ENCODE results near the gene COTL1. TPM values are rescaled to one million over a fixed set of nuclear protein-coding genes. Genes with fewer than 3 reads are reported as not detected.

Gene COTL1
- total and polyA plus RNA-seq, 4 donors, result 62.4 to 223 (median 142) TPM

DNA sequence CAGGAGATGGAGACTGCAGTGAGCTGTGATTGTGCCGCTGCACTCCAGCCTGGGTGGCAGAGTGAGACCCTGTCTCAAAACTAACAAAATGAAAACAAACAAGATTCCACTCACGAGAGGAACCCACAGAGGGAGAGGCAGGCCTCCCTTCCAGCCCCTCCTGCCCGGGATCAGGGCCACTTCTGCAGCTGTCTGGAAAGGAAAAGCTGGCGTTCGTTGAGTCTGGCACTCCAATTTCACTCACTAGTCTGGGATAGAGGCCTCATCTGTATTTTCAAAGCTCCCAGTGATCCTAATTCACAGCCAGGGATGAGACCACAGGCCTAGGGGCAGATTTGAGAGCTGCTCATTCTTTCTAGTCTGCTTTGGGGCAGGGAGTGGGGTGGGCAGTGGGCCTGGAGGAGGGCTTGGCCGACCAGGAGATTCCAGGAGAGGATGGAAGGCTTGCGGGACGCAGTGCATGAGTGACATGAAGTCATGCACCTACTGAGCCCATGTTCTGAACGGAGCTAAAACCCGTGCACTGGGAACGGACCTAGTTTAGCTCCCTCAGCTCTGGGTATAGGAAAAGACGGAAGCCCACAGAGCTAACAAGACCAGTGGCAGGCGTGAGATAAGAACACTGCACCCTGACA is 54.0 kb downstream of the COTL1 start:
- TF ChIP-seq, protein P1, sequence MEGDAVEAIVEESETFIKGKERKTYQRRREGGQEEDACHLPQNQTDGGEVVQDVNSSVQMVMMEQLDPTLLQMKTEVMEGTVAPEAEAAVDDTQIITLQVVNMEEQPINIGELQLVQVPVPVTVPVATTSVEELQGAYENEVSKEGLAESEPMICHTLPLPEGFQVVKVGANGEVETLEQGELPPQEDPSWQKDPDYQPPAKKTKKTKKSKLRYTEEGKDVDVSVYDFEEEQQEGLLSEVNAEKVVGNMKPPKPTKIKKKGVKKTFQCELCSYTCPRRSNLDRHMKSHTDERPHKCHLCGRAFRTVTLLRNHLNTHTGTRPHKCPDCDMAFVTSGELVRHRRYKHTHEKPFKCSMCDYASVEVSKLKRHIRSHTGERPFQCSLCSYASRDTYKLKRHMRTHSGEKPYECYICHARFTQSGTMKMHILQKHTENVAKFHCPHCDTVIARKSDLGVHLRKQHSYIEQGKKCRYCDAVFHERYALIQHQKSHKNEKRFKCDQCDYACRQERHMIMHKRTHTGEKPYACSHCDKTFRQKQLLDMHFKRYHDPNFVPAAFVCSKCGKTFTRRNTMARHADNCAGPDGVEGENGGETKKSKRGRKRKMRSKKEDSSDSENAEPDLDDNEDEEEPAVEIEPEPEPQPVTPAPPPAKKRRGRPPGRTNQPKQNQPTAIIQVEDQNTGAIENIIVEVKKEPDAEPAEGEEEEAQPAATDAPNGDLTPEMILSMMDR (IDR thresholded peaks at IDR 0.05; ENCODE audit: control extremely low read depth, extremely low read depth), result no peak
- Histone ChIP-seq H3K27ac (ENCODE audit: low read depth in 1 of 2, low read length in 1 of 2) (no peak overlapping the region), H3K4me1 (ENCODE audit: control insufficient read depth in 5 of 5, insufficient read depth in 5 of 5, low read length in 5 of 5) (no peaks in the 10 kb centered on the region), H3K4me3 (no peak overlapping the region), H3K36me3 (ENCODE audit: control insufficient read depth in 4 of 4, insufficient read depth in 4 of 4, low read length in 4 of 4) (peaks cover 0 to 14% (median 1%) of the 10 kb centered on the region in 4 donors), H3K9ac (ENCODE audit: insufficient read depth in 1 of 2, low read length in 2 of 2) (no peak overlapping the region), H3K27me3 (ENCODE audit: control insufficient read depth in 3 of 3, insufficient read depth in 3 of 3, low read length in 2 of 3) (no peaks in the 10 kb centered on the region), H3K9me3 (ENCODE audit: control insufficient read depth in 4 of 4, insufficient read depth in 3 of 4, low read length in 3 of 4) (no peaks in the 10 kb centered on the region)
- WGBS, 2 donors, result 82 to 84% methylated on average over 13 of the region's 13 CpGs
- no peak for ATAC-seq (ENCODE audit: insufficient read depth, low FRiP score)
- peak in 1 of 3 donors; percentile 45 for DNase-seq

DNA sequence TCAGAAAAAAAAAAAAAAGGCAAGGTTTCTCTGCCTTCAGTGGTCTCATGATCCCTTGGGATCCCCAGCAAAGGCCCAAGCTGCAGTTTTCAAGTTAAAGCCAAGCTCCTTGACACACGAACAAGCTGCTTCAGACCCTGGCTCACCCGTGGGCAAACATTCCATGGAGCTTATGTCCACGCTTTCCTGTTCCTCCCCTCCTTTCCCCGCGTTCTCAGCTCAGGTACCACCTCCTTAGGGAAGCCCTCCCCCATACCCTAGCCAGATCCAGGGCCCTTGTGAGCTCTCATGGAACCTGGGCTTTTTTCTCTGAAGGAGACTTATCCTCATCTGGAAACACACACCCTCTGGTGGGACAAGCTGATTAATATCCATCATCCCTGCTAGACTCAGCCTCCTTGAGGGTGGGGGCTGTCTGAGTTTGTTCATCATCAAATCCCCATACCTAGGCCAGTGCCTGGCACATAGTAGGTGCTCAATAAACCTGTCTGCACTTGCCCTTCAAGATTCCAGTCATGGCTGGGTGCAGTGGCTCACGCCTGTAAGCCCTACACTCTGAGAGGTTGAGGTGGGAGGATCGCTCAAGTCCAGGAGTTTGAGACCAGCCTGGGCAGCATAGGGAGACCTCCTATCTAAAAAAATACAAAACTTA is 54.7 kb downstream of the COTL1 start:
- no peak overlapping the region for H3K4me3 ChIP-seq
- H3K4me1 ChIP-seq (ENCODE audit: control insufficient read depth in 5 of 5, insufficient read depth in 5 of 5, low read length in 5 of 5), result no peaks in the 10 kb centered on the region
- no peak overlapping the region for H3K27ac ChIP-seq (ENCODE audit: low read depth in 1 of 2, low read length in 1 of 2)
- TF ChIP-seq, protein P1 (IDR thresholded peaks at IDR 0.05; ENCODE audit: control extremely low read depth, extremely low read depth), result no peak
- H3K9ac ChIP-seq (ENCODE audit: insufficient read depth in 1 of 2, low read length in 2 of 2), result no peak overlapping the region
- H3K9me3 ChIP-seq (ENCODE audit: control insufficient read depth in 4 of 4, insufficient read depth in 3 of 4, low read length in 3 of 4), result no peaks in the 10 kb centered on the region
- ATAC-seq (ENCODE audit: insufficient read depth, low FRiP score) (no peak), DNase-seq (peak in 1 of 3 donors; percentile 54)
- no peaks in the 10 kb centered on the region for H3K27me3 ChIP-seq (ENCODE audit: control insufficient read depth in 3 of 3, insufficient read depth in 3 of 3, low read length in 2 of 3)
- 69 to 83% methylated on average over 7 of the region's 7 CpGs for WGBS, 2 donors
- H3K36me3 ChIP-seq (ENCODE audit: control insufficient read depth in 4 of 4, insufficient read depth in 4 of 4, low read length in 4 of 4), result peaks cover 0 to 14% (median 1%) of the 10 kb centered on the region in 4 donors

DNA sequence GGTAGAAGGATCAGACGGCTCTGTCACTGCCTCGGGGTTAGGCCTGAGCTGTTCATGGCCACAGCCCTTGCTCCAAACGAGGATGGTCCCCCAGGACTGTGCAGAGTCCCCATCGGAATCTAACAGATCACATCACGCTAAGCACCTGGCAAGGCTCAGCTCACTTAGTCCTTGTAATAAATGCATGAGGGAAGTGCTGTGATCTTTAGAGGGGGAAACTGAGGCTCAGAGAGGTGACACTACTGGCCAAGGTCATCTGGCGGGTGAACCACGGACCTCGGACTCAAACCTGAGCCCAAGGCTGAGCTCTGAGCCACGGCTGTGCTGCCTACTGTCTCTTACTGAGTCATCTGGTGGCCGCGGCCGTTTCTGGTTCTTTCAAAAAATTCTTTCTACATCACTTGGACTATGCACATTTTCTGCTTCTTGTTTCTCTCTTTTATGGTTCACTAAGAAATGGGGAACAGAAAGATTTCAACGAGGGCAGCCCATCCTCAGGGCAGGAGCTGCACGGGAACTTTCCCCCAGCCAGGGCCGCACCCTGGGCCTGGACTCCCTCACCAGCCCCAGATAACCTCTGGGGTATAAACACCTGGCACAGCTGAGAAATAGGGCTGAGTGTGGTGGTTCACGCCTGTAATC is 55.6 kb downstream of the COTL1 start:
- Histone ChIP-seq H3K9ac (ENCODE audit: insufficient read depth in 1 of 2, low read length in 2 of 2) (no peak overlapping the region), H3K36me3 (ENCODE audit: control insufficient read depth in 4 of 4, insufficient read depth in 4 of 4, low read length in 4 of 4) (peaks cover 0 to 14% (median 1%) of the 10 kb centered on the region in 4 donors), H3K4me1 (ENCODE audit: control insufficient read depth in 5 of 5, insufficient read depth in 5 of 5, low read length in 5 of 5) (peaks cover 0 to 3% (median 0%) of the 10 kb centered on the region in 5 donors), H3K9me3 (ENCODE audit: control insufficient read depth in 4 of 4, insufficient read depth in 3 of 4, low read length in 3 of 4) (no peaks in the 10 kb centered on the region), H3K4me3 (no peak overlapping the region), H3K27me3 (ENCODE audit: control insufficient read depth in 3 of 3, insufficient read depth in 3 of 3, low read length in 2 of 3) (no peaks in the 10 kb centered on the region), H3K27ac (ENCODE audit: low read depth in 1 of 2, low read length in 1 of 2) (no peak overlapping the region)
- DNase-seq, result no peak
- TF ChIP-seq, protein P1 (IDR thresholded peaks at IDR 0.05; ENCODE audit: control extremely low read depth, extremely low read depth), result no peak
- 74 to 82% methylated on average over 16 of the region's 16 CpGs for WGBS, 2 donors
- ATAC-seq (ENCODE audit: insufficient read depth, low FRiP score), result peak; percentile 35
